ENCODE results near the gene RUNX1.

Gene RUNX1

DNA sequence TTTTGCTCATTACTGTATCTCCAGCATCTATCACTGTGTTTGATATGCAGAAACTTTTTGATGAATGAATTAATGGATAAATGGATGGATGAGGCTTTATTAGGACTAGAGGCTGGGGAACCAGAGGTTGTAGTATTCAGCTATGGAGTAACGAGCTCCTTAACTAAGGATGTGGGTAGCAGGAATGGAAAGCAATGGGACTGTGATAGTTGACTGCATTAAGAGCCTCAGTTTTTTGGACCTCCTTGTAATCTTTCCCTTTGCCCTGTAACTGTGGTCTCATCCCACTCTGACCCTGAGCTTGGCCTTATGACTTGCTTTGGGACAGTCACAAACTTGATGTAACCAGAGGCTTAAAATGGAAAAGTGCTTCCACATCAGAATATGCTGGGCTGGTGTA lies 9.0 kb upstream of the RUNX1 start:
- no peak for DNase-seq

- DNase-seq, result no peak
These were observed 8.3 kb upstream of the RUNX1 start for GRCh38 chr21:35057428-35057827.

DNA sequence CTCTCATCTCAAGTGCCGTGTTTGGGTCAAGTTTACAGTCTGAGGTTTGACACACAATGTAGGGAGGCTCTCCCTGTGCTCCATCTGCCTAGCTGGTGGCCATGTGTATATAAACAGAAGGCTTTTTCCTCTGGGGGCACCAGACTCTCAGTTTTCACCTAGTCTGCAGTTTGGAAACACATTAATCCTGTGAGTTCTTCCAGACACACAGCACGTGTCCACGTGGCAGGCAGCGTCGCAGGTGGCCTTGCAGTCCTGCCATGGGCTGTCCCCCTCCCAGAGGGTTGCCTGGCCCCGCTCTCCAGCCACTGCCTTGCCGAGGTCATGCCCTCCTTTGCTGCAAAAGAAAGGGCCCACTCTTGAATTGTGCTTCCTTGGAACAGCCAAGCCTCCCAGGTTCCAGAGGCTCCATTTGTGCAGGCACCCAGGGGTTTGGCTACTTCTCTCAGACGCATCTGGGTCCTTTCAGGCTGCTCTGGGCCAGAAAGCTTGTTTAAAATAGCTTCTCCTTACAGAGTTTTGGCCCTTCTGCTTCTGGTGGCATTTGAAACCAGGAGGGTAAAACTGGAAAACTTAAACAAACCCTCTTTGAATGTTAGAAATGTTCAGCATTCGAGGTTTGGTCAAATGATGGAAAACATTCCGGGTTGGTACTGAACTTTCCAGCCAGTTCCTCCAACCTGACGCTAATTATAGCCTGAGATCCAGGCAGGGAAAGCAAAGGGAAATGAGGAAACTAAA lies 4.4 kb upstream of the RUNX1 start:
- DNase-seq, result no peak

DNA sequence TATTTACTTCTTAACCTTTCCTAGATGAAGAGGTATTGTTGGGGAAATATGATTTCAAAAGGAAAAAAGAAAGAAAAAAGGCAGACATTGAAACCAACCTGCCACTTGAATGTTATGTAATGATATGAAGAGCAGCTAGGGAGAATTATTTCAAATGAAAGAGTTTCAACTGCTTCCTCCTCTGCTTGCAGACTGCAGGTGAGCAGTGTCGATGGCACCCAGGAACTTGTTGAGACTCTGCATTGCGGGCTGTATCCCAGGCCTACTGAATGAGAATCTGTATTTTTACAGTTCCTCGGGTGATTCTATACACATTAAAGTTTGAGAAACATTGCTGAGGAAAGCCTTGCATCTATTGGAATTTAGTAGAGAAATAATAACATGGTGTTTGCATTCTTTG lies 3.7 kb upstream of the RUNX1 start:
- no peak for DNase-seq

DNA sequence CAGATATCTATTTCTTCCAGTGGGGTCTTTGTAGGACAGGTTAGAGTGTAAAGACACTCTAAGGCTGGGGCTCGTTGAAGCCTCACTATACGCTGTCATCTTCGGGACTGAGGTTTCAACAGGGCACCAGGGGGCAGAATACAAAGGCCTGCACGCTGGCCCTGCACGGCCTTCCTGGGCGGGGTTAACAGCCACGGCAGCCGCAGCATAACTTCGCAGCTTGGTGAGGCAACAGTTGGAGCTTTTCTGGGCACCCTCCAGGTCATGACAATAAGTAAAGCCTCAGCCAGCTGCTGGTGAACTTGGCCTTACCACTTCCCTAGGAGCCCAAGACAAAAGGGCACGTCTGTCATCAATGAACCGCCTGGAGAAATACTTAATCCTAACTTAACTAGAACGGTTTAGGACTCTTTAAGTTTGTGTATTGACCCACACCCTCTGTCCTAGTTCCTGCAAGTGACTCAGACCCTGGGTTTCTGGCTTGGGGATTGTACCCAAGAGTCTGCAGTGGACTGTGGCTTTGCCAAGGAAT lies 2.3 kb upstream of the RUNX1 start:
- no peak for DNase-seq

DNA sequence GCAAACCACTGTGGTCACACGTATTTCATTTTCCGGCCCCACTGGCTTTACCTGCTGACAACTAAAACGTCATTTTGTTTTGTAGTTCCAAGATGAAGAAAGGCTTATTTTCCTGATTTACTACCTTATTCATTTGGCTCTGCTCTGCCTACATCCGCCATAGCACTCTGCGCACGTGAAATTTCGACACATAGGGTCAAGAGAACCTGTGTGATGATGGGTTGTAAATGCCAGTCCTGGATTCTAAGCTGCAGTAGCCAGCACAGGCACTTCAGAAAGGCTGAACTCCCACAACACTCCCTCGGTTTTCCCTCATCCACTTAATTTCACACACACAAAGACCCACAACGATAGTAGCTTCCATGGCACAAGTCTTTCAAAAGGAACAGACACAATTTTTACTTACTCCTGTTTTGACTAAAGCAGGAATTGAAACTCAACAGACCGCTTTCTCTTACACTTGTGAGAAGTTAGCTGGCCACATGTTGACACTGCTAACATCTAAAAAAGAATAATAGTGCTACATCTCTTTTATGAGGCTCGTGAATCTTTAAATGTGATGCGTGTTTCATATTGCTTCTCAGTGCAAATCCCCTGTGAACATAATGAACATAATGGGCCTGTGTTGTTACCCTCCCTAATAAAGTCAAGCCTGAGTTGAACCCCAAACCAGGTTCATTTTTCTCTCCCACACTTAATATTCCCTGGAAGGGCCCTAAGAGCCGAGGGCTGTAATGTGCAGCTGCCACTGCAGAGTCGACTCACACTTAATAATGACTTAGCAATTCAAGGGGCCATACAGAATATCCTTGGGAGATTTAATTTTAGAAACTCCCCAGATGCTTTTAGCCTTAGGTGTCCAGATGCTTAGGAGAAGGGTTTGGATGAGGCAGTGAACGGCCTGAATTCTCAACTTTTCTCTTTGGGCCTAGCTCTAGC lies 1.5 kb upstream of the RUNX1 start:
- DNase-seq, result no peak

GRCh38 chr21:35048183-35048601 lies 910 bp downstream of the RUNX1 start:
- DNase-seq, result no peak

DNA sequence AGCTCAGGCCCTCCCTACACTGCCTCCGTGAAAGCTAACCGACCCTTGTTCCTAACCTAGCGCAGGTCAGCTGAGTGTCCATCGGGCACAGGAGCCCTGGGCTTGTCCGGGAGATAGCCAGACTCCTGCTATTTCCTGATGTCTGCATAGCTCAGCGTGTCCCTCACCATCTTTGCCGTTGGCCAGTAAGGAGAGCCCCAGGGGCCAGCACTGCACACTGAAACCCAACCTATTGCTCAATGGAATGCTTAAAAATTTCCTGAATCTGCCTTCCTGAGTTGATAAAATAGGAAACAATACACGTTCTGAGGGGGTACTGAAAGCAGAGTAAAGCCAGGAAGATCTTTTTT lies 2.2 kb downstream of the RUNX1 start:
- no peak for DNase-seq

GRCh38 chr21:35046263-35046624 lies 2.9 kb downstream of the RUNX1 start:
- no peak for DNase-seq

- no peak for DNase-seq
These were observed 3.4 kb downstream of the RUNX1 start for GRCh38 chr21:35045542-35046262.

- DNase-seq, result no peak
These were observed 4.1 kb downstream of the RUNX1 start for GRCh38 chr21:35044770-35045541.

GRCh38 chr21:35044128-35044527 lies 5.0 kb downstream of the RUNX1 start:
- no peak for DNase-seq

- DNase-seq, result no peak
These were observed 5.6 kb downstream of the RUNX1 start for GRCh38 chr21:35043549-35043948.

GRCh38 chr21:35042836-35043235 lies 6.3 kb downstream of the RUNX1 start:
- no peak for DNase-seq

- DNase-seq, result no peak
These were observed 7.2 kb downstream of the RUNX1 start for GRCh38 chr21:35041881-35042280.

DNA sequence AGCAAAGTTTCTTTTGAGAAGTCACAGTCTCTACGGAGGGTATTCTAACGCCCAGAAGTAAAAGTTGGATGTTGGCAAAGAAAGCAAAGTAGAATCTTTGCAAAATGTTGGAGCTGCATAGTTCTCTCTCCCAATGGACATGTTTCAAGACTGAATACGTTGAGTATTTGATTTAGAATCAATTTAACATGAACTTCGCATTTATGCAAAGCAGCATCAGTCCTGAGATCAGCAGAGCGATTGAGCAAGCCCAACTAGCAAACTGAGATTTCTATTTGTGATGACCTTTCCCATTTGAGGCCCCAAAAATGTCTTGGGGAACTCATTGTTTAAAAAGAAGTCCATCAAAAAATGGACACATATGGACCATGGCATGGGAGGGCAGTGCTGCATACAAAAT lies 8.0 kb downstream of the RUNX1 start:
- no peak for DNase-seq

- no peak for DNase-seq
These were observed 9.4 kb downstream of the RUNX1 start for GRCh38 chr21:35039595-35040289.

DNA sequence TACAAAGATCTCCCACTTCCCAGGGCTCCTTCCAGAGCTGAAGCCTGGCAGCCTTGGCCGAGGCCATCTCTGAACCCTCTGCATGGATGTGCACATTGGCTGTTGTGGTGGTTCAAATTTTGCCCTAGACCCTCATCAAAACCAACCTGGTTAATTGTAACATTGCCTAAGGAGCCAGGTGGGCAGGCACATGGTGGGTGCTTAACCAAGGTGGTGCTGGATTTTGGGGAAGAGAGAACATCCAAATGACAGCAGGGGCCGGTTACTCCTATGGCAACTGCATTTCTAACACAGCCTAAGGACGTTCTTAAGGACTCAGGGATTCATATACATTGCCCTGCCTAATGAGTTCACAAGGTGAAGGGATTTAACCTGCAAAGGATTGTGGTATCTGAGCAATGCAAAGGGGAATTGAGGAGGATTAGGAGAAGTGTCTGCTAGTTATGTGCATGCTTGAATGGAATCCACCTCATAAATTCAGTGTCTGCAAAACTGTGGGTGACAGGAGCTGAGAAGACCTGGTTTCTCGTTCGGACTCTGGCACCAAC lies 10.3 kb downstream of the RUNX1 start:
- no peak for DNase-seq

DNA sequence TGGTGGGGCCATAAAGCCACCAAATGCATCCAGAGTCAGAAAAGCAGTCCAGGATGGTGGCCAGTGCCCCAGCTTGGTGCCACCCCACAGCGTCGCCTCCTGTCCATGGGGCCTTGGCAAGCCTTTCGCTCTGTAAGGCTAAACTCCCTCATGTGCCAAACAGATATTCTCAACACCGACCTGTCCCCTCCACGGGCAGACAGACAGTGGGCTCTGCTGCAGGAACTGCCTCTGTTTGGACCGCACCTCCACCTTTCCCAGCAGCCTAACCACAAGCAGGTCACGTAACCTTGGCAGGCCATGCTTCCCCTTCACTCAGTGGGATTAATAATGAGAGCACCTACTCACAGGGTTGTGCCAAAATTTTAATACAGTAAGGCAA lies 11.7 kb downstream of the RUNX1 start:
- DNase-seq, result no peak

DNA sequence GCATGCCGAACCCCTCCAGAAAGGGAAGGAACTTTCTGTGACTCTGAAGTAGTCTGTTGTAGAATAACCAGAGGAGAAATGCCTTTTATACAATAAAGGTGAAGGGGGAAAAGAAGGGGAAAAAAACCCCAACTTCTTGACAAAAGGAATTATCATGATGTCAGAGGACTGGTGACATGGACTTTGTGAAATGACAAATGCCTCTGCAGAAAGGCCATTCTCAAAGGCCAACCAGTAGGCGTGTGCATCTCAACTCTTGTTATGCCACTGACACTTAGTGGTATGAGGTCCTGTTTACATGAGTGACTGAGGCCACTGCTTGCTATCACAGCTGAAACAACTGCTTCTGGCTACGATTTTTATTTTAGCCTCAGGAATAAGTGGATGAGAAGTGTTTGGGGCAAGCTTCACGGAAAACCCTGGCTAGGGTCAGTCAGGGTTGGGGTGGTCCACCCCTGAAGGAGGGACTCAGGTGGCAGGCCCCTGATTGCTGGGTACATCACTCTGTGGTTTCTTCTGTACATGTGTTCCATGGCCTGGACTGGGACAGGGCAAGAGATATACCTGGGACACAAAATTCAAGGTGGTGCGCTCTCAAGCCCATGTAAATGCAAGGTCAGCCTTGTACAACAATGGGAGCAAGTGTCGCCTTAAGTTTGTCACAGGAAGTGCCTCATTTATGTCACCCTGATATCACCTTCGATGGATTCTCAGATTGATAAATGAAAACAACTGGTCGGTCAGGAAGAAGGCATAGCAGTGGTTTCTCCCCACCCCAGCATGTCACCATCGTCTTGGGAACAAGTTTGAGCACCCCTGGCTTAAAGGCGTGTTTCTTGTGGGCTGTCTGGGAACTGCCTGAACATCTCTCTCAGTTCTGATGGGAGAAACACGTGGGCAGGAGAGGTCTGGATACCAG lies 12.4 kb downstream of the RUNX1 start:
- no peak for DNase-seq

DNA sequence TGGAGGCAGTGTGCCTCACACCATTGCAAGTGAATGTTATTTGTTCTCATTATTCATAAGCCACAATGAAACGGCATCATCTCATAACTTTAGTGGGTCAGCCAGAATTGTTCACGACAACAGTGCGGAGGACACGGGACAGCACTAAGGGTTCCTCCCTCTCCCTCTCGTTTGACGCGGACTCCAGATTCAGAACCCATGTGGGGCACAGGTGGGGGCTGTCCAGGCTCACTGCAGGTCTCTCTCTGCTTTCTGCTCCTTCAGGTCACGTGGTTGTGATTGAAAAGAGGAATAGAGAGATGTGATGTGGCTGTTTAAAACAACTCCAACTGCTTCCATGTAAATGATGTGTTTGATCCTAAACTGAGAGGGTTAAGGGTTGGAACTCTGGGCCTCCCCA lies 13.5 kb downstream of the RUNX1 start:
- no peak for DNase-seq
